DOHH2 (cell line): ENCODE data around the gene EEFSEC.

Source experiments
- H3F3A ChIP-seq: fragments of 200-600 bp; sonication (generic), shearing (Covaris generic); 2 replicates; pipeline ENCODE4 v1.6.0; 2016; ENCODE audit warnings: antibody characterized with exemption, mild to moderate bottlenecking; ENCODE audit not compliant: control insufficient read depth, insufficient read depth
- H3K27ac ChIP-seq: fragments of 200-600 bp; sonication (generic); 2 replicates; pipeline ENCODE4 v1.5.1; 2014; ENCODE audit warnings: low read depth, mild to moderate bottlenecking, low read length, moderate library complexity
- H3K27me3 ChIP-seq: fragments of 200-600 bp; sonication (generic); 2 replicates; pipeline ENCODE4 v1.6.1; 2014; ENCODE audit warnings: mild to moderate bottlenecking, low read length, mixed read lengths; ENCODE audit not compliant: control insufficient read depth
- H3K36me3 ChIP-seq: fragments of 200-600 bp; sonication (generic); 2 replicates; pipeline ENCODE4 v1.6.1; 2014; ENCODE audit warnings: mild to moderate bottlenecking, low read length, moderate library complexity, mixed read lengths; ENCODE audit not compliant: control insufficient read depth
- H3K4me1 ChIP-seq: fragments of 200-600 bp; sonication (generic); 2 replicates; pipeline ENCODE4 v1.6.1; 2014; ENCODE audit warnings: mild to moderate bottlenecking, low read length, mixed read lengths; ENCODE audit not compliant: control insufficient read depth
- H3K4me2 ChIP-seq: fragments of 200-600 bp; sonication (generic); 2 replicates; pipeline ENCODE4 v1.6.0; 2014; ENCODE audit warnings: mild to moderate bottlenecking, low read length, moderate library complexity
- H3K4me3 ChIP-seq: fragments of 200-600 bp; sonication (generic); 2 replicates; pipeline ENCODE4 v1.5.1; 2014; ENCODE audit warnings: mild to moderate bottlenecking, low read length, mixed read lengths
- H3K79me2 ChIP-seq: fragments of 200-600 bp; sonication (generic); 2 replicates; pipeline ENCODE4 v1.6.1; 2014; ENCODE audit warnings: mild to moderate bottlenecking, low read length, mixed read lengths; ENCODE audit not compliant: control insufficient read depth
- H3K9me2 ChIP-seq: fragments of 200-600 bp; sonication (generic); replicated peaks from 2 replicates; pipeline ENCODE4 v1.6.1; 2014; ENCODE audit warnings: mild to moderate bottlenecking, low read length, mixed read lengths; ENCODE audit not compliant: control insufficient read depth
- H3K9me3 ChIP-seq: fragments of 200-600 bp; sonication (generic); 2 replicates; pipeline ENCODE4 v1.6.1; 2014; ENCODE audit warnings: antibody characterized with exemption, low read length, mixed read lengths; ENCODE audit not compliant: control insufficient read depth, insufficient read depth
- H4K20me1 ChIP-seq: fragments of 200-600 bp; sonication (generic); 2 replicates; pipeline ENCODE4 v1.6.0; 2014; ENCODE audit warnings: low read depth, mild to moderate bottlenecking, antibody characterized with exemption, low read length, moderate library complexity; ENCODE audit not compliant: control insufficient read depth, insufficient read depth
- CTCF ChIP-seq: fragments of 200-600 bp; sonication (generic); IDR thresholded peaks from one replicate; pipeline ENCODE4 v1.5.1; 2014; ENCODE audit warnings: antibody characterized with exemption, mild to moderate bottlenecking, low read depth, low read length; ENCODE audit not compliant: poor library complexity, severe bottlenecking
- EZH2phosphoT487 ChIP-seq: fragments of 200-600 bp; sonication (generic); IDR thresholded peaks from 2 replicates; pipeline ENCODE4 v1.6.1; 2017; ENCODE audit warnings: borderline replicate concordance, mild to moderate bottlenecking, antibody characterized with exemption, low read length, moderate library complexity, mixed read lengths

The EEFSEC gene

DNA sequence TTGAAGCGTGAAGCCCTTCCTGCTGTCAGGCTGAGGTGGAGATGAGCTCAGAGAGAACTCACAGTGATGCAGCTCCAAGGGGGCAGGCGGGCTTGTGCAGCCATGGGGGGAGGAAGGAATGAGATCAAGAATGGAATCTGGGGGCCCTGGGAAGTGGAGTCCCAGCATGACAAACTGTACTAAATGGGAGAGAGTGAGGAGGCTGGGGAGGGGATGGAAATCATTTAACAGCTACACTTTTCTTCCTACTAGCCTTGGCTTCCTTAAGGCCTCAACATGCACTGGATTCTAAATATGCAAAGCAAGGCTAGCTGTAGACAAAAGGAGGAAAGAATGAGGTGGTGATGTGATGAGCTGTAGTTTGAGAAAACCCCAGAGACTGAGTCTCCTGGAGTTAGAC lies 133.9 kb downstream of the EEFSEC start:
- no peak overlapping the region for H3K4me2 ChIP-seq
- H4K20me1 ChIP-seq = no peaks in the 10 kb centered on the region
- no peak overlapping the region for H3K4me3 ChIP-seq
- H3K79me2 ChIP-seq = no peaks in the 10 kb centered on the region
- no peak overlapping the region for H3K27ac ChIP-seq
- no peaks in the 10 kb centered on the region for H3K9me2 ChIP-seq
- no peak for TF ChIP-seq EZH2phosphoT487
- TF ChIP-seq CTCF = no peak
- no peaks in the 10 kb centered on the region for H3K27me3 ChIP-seq
- H3K9me3 ChIP-seq = no peaks in the 10 kb centered on the region
- 0 out of 2 replicates have a peak, but pooled peaks cover 3% of the 10 kb centered on the region for H3K36me3 ChIP-seq
- H3F3A ChIP-seq = no peaks in the 10 kb centered on the region
- H3K4me1 ChIP-seq = no peaks in the 10 kb centered on the region

GRCh38 chr3:128289534-128289933 lies 136.3 kb downstream of the EEFSEC start:
- no peaks in the 10 kb centered on the region for H3K9me3 ChIP-seq
- TF ChIP-seq CTCF (no peak), EZH2phosphoT487 (no peak)

DNA sequence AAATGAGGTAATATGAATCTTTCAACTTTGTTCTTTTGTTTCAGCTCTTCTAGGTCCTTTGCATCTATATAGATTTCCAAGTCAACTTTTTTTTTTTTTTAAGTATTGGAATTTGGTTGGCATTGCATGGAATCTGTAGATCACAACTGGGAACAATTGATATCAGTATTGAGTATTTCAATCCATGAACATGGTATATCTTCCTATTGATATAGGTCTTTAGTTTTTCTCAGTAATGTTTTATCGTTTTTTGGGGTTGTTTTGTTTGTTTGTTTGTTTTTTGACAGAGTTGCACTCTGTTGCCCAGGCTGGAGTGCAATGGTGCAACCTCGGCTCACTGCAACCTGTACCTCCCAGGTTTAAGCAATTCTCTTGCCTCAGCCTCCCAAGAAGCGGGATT lies 137.2 kb downstream of the EEFSEC start:
- Histone ChIP-seq H3K36me3 (0 out of 2 replicates have a peak, but pooled peaks cover 3% of the 10 kb centered on the region), H3K27me3 (no peaks in the 10 kb centered on the region), H4K20me1 (no peaks in the 10 kb centered on the region), H3F3A (no peaks in the 10 kb centered on the region), H3K79me2 (no peaks in the 10 kb centered on the region), H3K9me2 (no peaks in the 10 kb centered on the region), H3K4me1 (no peaks in the 10 kb centered on the region), H3K9me3 (no peaks in the 10 kb centered on the region), H3K27ac (no peak overlapping the region), H3K4me2 (no peak overlapping the region), H3K4me3 (no peak overlapping the region)
- TF ChIP-seq CTCF (no peak), EZH2phosphoT487 (no peak)

More at GRCh38 chr3:128289534-128289933, 136.3 kb downstream of the EEFSEC start:
- Histone ChIP-seq H4K20me1 (no peaks in the 10 kb centered on the region), H3K36me3 (0 out of 2 replicates have a peak, but pooled peaks cover 3% of the 10 kb centered on the region), H3K4me3 (no peak overlapping the region), H3K27me3 (no peaks in the 10 kb centered on the region), H3F3A (no peaks in the 10 kb centered on the region), H3K4me2 (no peak overlapping the region), H3K79me2 (no peaks in the 10 kb centered on the region), H3K9me2 (no peaks in the 10 kb centered on the region), H3K27ac (no peak overlapping the region), H3K4me1 (no peaks in the 10 kb centered on the region)
